K562 (cell line): ENCODE results near the gene DTNB. TPM values are rescaled to one million over a fixed set of nuclear protein-coding genes. Genes with fewer than 3 reads are reported as not detected.

ENCODE experiments used
- ATAC-seq: fragments of 200-7000 bp; cut with Tn5 transposase; 3 replicates; pipeline ENCODE4 v1.9.1; 2020; ENCODE audit warnings: moderate library complexity
- BruUV-seq: library from RNA; stranded (reverse); fragments of 400-500 nt; replicated peaks from 2 replicates; lab custom pipeline; 2021; lab: Mats Ljungman, UMichigan
- CTCF ChIA-PET: fragments of 300-600 bp; formaldehyde crosslinking; extraction: SDS; loops from one replicate; lab custom pipeline; 2021; ENCODE audit warnings: low intra/inter-chr PET ratio; lab: Yijun Ruan, JAX
- POLR2A ChIA-PET: fragments of 300-600, 350-650 bp; sonication (Branson Sonifier 250); formaldehyde crosslinking; extraction: SDS; loops from one replicate; lab custom pipeline; 2021; ENCODE audit warnings: antibody characterized with exemption, inconsistent platforms; lab: Yijun Ruan, JAX
- DNase-seq, 4 experiments: peaks; one replicate each; pipeline versions ENCODE4 v3.0.0 to v3.0.0-alpha.2; 2011 to 2018; ENCODE audit warnings: low spot score in 3 of 4, mixed read lengths in 3 of 4; ENCODE audit errors: extremely low read depth in 1 of 4
- FAIRE-seq: peaks from 2 replicates; lab custom pipeline; 2011; peaks lifted over from hg19 to GRCh38; lab: Jason Lieb, UNC
- H2AFZ ChIP-seq: 2 replicates; pipeline ENCODE4 v1.6.0; 2011; ENCODE audit warnings: low read depth, low read length, control low read depth, inconsistent platforms
- H3K27ac ChIP-seq: fragments of 200-600 bp; 3 replicates; pipeline ENCODE4 v1.8.0; 2011; ENCODE audit warnings: low read depth, mild to moderate bottlenecking, control low read depth, inconsistent platforms, low read length, moderate library complexity, mixed read lengths; ENCODE audit errors: extremely low read depth
- H3K27me3 ChIP-seq, 2 experiments: fragments of 300-600 bp in 1 of 2; 2 replicates in 1 of 2; 3 replicates in 1 of 2; pipeline versions ENCODE4 v1.6.0 to v1.8.0; 2011; ENCODE audit warnings: inconsistent platforms in 2 of 2, low read length in 2 of 2, mild to moderate bottlenecking in 1 of 2, mixed read lengths in 1 of 2, moderate library complexity in 1 of 2; ENCODE audit not compliant: control insufficient read depth in 2 of 2, insufficient read depth in 2 of 2
- H3K36me3 ChIP-seq: fragments of 300-600 bp; 3 replicates; pipeline ENCODE4 v1.8.0; 2011; ENCODE audit warnings: mild to moderate bottlenecking, low read length, inconsistent platforms; ENCODE audit not compliant: control insufficient read depth, insufficient read depth
- H3K4me1 ChIP-seq, 2 experiments: fragments of 200-600 bp in 1 of 2; replicated peaks in 1 of 2; 2 replicates in 1 of 2; 3 replicates in 1 of 2; pipeline versions ENCODE4 v1.5.1 to v1.8.0; 2011; ENCODE audit warnings: inconsistent platforms in 2 of 2, low read length in 2 of 2, mild to moderate bottlenecking in 1 of 2, mixed read lengths in 1 of 2, moderate library complexity in 1 of 2; ENCODE audit not compliant: control insufficient read depth in 2 of 2, insufficient read depth in 2 of 2
- H3K4me2 ChIP-seq: 2 replicates; pipeline ENCODE4 v1.6.1; 2011; ENCODE audit warnings: low read length, control low read depth, inconsistent platforms, mixed read lengths; ENCODE audit not compliant: insufficient read depth
- H3K4me3 ChIP-seq: fragments of 200-600 bp; sonication (generic), shearing (Covaris generic); 2 replicates; pipeline ENCODE4 v1.5.1; 2016; ENCODE audit warnings: control low read depth, inconsistent platforms
- H3K79me2 ChIP-seq: fragments of 200-600 bp; 3 replicates; pipeline ENCODE4 v1.8.0; 2011; ENCODE audit warnings: low read length, inconsistent platforms; ENCODE audit not compliant: control insufficient read depth, insufficient read depth
- H3K9ac ChIP-seq, 2 experiments: 2 replicates each; pipeline versions ENCODE4 v1.6.0 to v1.6.1; 2011; ENCODE audit warnings: low read depth in 2 of 2, low read length in 2 of 2, control low read depth in 1 of 2, inconsistent platforms in 1 of 2, mild to moderate bottlenecking in 1 of 2, mixed read lengths in 1 of 2; ENCODE audit not compliant: insufficient read depth in 1 of 2
- H3K9me1 ChIP-seq: one replicate; pipeline ENCODE4 v1.6.0; 2011; ENCODE audit warnings: inconsistent platforms, mild to moderate bottlenecking, low read length, moderate library complexity; ENCODE audit not compliant: control insufficient read depth, insufficient read depth
- H3K9me3 ChIP-seq: replicated peaks from 2 replicates; pipeline ENCODE4 v1.5.1; 2011; ENCODE audit warnings: low read depth, low read length, inconsistent platforms; ENCODE audit not compliant: control insufficient read depth, insufficient read depth
- H4K20me1 ChIP-seq: replicated peaks from 2 replicates; pipeline ENCODE4 v1.6.1; 2011; ENCODE audit warnings: low read length, inconsistent platforms, mixed read lengths; ENCODE audit not compliant: control insufficient read depth, insufficient read depth
- PHF20 ChIP-seq: fragments of 450-650 bp; IDR thresholded peaks from 2 replicates; pipeline ENCODE4 v1.6.1; 2018; ENCODE audit not compliant: partially characterized antibody
- RBM14 ChIP-seq: fragments of 200-400 bp; formaldehyde crosslinking; IDR thresholded peaks from 2 replicates; pipeline ENCODE4 v1.6.1; 2018; ENCODE audit warnings: low read depth, mild to moderate bottlenecking, low read length, moderate library complexity, borderline replicate concordance; ENCODE audit not compliant: insufficient read depth
- TCF7 ChIP-seq: sonication (generic); IDR thresholded peaks from 2 replicates; pipeline ENCODE4 v1.6.1; 2016; ENCODE audit warnings: antibody characterized with exemption, borderline replicate concordance
- YBX1 ChIP-seq: fragments of 450-650 bp; IDR thresholded peaks from 2 replicates; pipeline ENCODE4 v1.7.1; 2016; ENCODE audit warnings: mild to moderate bottlenecking
- WGBS: fragments of 100-300 bp; shearing (Covaris generic); methylation state at CpG from one replicate; pipeline ENCODE4 v1.1.6; 2016; ENCODE audit warnings: low coverage, mixed read lengths; ENCODE audit not compliant: insufficient coverage; ENCODE audit errors: missing lambda C conversion rate; 5-methylcytosine and 5-hydroxymethylcytosine counted together
- in situ Hi-C: fragments of 300-500 bp; cut with MboI; formaldehyde crosslinking; loops from 4 replicates; pipeline ENCODE4 v1.15.0; 2018; ENCODE audit warnings: inconsistent platforms, mixed read lengths
- intact Hi-C: fragments of 100-400 bp; cut with micrococcal nuclease; formaldehyde crosslinking; loops from 2 replicates; pipeline ENCODE4 v1.14.2; 2022
- polyA plus RNA-seq, 8 experiments: library from polyadenylated mRNA; depleted of rRNA in 4 of 8; stranded (reverse) in 5 of 8; unstranded in 3 of 8; fragments of >200 nt; fragmentation: Nextera tagmentation in 2 of 8; fragmentation: Illumina TruSeq in 1 of 8; extraction: Ambion mirVana in 2 of 8; extraction: Trizol in 1 of 8; gene quantifications; 2 replicates each; pipeline versions ENCODE4 v1.2.1 to v1.2.3, GENCODE V29; 2011 to 2014; ENCODE audit warnings: inconsistent platforms in 1 of 8, missing spikeins in 1 of 8
- total RNA-seq, 7 experiments: library from RNA; depleted of rRNA in 6 of 7; stranded (reverse); fragments of >200 nt in 6 of 7; fragmentation: Illumina TruSeq in 2 of 7; extraction: Trizol in 2 of 7; gene quantifications; 2 replicates each; pipeline versions ENCODE4 v1.2.1 to v1.2.3, GENCODE V29; 2011 to 2021; ENCODE audit warnings: low replicate concordance in 1 of 7

Gene DTNB
- total and polyA plus RNA-seq, 9 of the 15 experiments (the other 6 are each of a cell fraction or from before 2014, with no cell fraction given) = 0.18 to 2.0 (median 0.77) TPM; not detected in 2

DNA sequence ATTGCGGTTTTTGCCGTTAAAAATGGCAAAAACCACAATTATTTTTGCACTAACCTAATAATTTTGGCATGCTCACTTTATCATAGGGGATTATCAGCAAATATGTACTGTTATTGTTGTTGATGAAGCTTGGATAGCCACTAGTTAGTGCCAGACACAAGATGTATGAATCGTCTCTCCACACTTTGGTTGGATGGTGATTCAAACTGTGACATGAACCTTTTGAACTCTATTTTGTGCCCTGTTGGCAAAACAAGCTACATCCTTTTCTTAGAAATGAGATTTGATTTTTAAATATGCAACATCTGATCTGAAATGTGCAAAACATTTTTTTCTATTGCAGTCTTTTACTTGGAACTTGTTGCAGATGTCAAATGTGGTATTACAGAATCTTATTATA lies 48.8 kb upstream of the DTNB start:
- DNase-seq = no peak
- H3K4me3 ChIP-seq = no peak overlapping the region
- no peaks in the 10 kb centered on the region for H3K9me3 ChIP-seq
- no peak overlapping the region for H3K4me2 ChIP-seq
- ATAC-seq = no peak
- no peaks in the 10 kb centered on the region for H3K36me3 ChIP-seq
- in situ Hi-C loops (no loop called here), intact Hi-C loops (no loop called here)
- no peak overlapping the region for H3K27ac ChIP-seq
- H3K79me2 ChIP-seq = no peaks in the 10 kb centered on the region
- POLR2A ChIA-PET = interaction anchor here (0.7 to 1.2 kb wide), 3 partner anchors 10 to 910 kb away, joined by 3 read pairs; no protein-coding TSS in a partner anchor
- H3K27me3 ChIP-seq = peaks cover 18 to 54% of the 10 kb centered on the region in 2 experiments
- no peak overlapping the region for H2AFZ ChIP-seq
- CTCF ChIA-PET = no interaction called here
- no peak overlapping the region for H3K9ac ChIP-seq
- no peaks in the 10 kb centered on the region for H3K4me1 ChIP-seq
- no peaks in the 10 kb centered on the region for H4K20me1 ChIP-seq
- TF ChIP-seq TCF7 = no peak
- TF ChIP-seq RBM14 = no peak
- no peak for TF ChIP-seq PHF20
- 4% methylated on average over 3 of the region's 3 CpGs for WGBS
- no peaks in the 10 kb centered on the region for H3K9me1 ChIP-seq
- BruUV-seq = no TSS peak
- no peak for FAIRE-seq

DNA sequence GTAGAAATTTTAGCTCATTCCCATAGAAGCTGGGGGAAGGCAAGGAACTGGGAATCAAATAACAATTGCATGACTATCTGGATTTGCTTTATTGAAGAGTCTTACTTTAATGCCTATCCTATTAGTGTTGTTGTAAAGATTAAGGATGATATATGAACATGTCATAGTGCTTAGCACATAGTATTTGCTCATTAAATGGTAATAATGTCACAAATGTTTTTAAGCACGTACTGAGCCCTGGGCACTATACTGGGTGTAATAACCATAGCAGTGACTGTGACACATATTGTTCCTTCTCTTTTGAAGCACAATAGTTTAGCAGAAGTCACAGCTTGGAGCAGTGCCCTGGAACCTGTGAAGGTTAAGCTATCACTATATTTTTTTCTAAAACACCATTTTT lies 47.2 kb upstream of the DTNB start:
- no peak for TF ChIP-seq YBX1
- ATAC-seq = no peak
- 4% methylated on average over 1 of the region's 1 CpG for WGBS
- in situ Hi-C loops (no loop called here), intact Hi-C loops (no loop called here)
- no peak overlapping the region for H2AFZ ChIP-seq
- no peak overlapping the region for H3K27ac ChIP-seq
- ChIA-PET CTCF (no interaction called here), POLR2A (no interaction called here)
- no peaks in the 10 kb centered on the region for H3K36me3 ChIP-seq
- H3K9me3 ChIP-seq = no peaks in the 10 kb centered on the region
- no peak overlapping the region for H3K4me3 ChIP-seq
- H3K9me1 ChIP-seq = no peaks in the 10 kb centered on the region
- no peak for FAIRE-seq
- no peak overlapping the region for H3K9ac ChIP-seq
- no TSS peak for BruUV-seq
- no peaks in the 10 kb centered on the region for H3K4me1 ChIP-seq
- H3K79me2 ChIP-seq = no peaks in the 10 kb centered on the region
- no peaks in the 10 kb centered on the region for H4K20me1 ChIP-seq
- peaks cover 18 to 57% of the 10 kb centered on the region in 2 experiments for H3K27me3 ChIP-seq
- no peak overlapping the region for H3K4me2 ChIP-seq
- no peak for DNase-seq
